ENCODE results near the gene SLCO3A1. TPM values are rescaled to one million over a fixed set of nuclear protein-coding genes. Genes with fewer than 3 reads are reported as not detected.

SLCO3A1 gene
- total and polyA plus RNA-seq, 12 donors, result 33.9 to 57.2 (median 46.4) TPM

DNA sequence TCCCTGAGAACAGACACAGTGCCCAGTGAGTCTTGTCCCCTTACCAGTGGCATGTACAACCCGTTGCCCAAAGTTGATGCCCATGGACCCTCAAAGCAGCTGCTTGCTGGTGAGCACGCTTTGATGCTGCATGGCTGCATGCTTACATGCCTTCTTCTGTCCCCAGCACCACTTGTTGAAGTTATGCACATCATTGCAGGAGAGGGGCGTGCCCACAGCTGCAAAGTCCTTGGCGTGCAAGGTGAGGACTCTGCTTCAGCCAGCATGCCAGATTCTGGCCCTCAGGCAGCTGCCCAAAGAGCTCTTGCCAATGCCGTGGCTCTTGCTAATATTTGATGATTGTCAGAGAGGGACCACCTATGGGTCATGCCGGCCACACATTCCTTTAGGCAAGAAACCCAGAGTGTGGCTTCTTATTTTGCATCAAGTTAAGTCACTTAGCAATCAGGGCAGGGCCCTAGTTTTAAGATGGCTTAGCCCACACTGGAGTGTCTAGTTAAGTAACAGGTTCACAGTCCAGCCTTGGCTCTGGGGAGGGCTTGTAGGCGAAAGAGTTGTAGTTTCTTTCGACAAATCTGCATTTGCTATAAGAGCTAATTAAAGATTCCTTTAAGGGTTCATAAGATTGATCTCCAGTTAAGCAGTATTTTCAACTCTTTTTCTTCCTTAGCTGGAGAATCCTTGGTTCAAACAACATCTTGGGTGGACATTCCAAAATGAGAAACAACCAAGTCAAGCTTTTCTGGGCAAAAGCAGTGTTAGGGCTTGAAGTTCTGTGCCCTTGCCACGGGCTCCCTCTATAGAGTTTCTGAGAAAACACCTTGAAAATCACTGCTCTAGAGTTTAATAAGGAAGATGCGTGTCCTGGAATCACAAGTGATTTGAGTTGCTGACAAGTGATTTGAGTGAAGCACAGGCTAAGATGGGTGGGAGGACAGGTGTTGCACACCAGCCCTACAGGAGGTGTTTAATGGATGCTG is 128.6 kb downstream of the SLCO3A1 start:
- peak overlapping the region in 3 of 10 donors; percentile 64 to 86 (median 78) for H3K27ac ChIP-seq
- no peaks in the 10 kb centered on the region for H3K9me3 ChIP-seq
- intact Hi-C loops (cut with DNase I), result loop anchor here in 1 of 10 donors (10.0 kb wide), 1 partner anchor 63 kb away; no protein-coding TSS in a partner anchor
- WGBS, 2 donors, result 85 to 87% methylated on average over 10 of the region's 10 CpGs
- peak in 1 of 8 donors; percentile 35 for ATAC-seq
- H3K4me1 ChIP-seq, result peaks cover 14 to 78% (median 55%) of the 10 kb centered on the region in 9 donors
- H3K27me3 ChIP-seq, result no peaks in the 10 kb centered on the region
- no peak overlapping the region for H3K4me3 ChIP-seq
- DNase-seq, result no peak
- no peaks in the 10 kb centered on the region for H3K36me3 ChIP-seq
- TF ChIP-seq, protein P1, sequence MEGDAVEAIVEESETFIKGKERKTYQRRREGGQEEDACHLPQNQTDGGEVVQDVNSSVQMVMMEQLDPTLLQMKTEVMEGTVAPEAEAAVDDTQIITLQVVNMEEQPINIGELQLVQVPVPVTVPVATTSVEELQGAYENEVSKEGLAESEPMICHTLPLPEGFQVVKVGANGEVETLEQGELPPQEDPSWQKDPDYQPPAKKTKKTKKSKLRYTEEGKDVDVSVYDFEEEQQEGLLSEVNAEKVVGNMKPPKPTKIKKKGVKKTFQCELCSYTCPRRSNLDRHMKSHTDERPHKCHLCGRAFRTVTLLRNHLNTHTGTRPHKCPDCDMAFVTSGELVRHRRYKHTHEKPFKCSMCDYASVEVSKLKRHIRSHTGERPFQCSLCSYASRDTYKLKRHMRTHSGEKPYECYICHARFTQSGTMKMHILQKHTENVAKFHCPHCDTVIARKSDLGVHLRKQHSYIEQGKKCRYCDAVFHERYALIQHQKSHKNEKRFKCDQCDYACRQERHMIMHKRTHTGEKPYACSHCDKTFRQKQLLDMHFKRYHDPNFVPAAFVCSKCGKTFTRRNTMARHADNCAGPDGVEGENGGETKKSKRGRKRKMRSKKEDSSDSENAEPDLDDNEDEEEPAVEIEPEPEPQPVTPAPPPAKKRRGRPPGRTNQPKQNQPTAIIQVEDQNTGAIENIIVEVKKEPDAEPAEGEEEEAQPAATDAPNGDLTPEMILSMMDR (IDR thresholded peaks at IDR 0.05), result no peak

DNA sequence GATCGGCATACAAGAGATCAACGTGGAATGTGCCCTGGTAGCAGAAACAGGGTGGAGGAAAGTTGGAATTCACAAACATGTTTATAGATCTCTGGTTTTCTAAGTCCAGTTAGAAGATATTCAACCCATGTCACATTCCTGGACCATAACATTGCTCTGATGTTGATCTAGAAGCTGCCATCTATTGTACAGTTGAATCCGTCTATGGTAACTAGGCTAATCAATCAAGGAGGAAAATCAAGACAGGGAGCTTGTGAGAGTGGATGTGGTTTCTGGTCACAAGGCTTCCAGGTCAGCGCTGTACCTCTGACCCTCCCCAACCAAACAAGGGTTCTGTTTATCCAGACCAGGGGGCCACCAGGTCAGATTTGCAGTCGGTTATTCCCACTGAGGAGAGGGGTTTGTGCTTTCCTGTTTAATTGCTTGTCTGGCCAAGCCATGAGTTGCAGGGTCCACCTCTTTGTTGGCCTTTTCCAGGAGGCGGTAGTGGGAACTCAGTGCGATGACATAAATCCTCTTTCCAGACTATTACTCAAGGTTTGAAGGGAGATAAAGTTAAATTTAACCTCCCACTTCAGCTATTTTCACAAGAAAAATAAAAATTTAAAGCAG is 130.3 kb downstream of the SLCO3A1 start:
- TF ChIP-seq, protein P1 (IDR thresholded peaks at IDR 0.05), result no peak
- H3K9me3 ChIP-seq, result no peaks in the 10 kb centered on the region
- peaks cover 14 to 69% (median 54%) of the 10 kb centered on the region in 9 donors for H3K4me1 ChIP-seq
- H3K27ac ChIP-seq, result peak overlapping the region in 7 of 10 donors; percentile 18 to 60 (median 36)
- ATAC-seq (peak in 6 of 8 donors; percentile 34 to 61 (median 46)), DNase-seq (no peak)
- no peaks in the 10 kb centered on the region for H3K27me3 ChIP-seq
- H3K4me3 ChIP-seq, result no peak overlapping the region
- 74 to 77% methylated on average over 7 of the region's 7 CpGs for WGBS, 2 donors
- no peaks in the 10 kb centered on the region for H3K36me3 ChIP-seq
- intact Hi-C loops (cut with DNase I), result loop anchor here in 1 of 10 donors (10.0 kb wide), 1 partner anchor 61 kb away; no protein-coding TSS in a partner anchor

DNA sequence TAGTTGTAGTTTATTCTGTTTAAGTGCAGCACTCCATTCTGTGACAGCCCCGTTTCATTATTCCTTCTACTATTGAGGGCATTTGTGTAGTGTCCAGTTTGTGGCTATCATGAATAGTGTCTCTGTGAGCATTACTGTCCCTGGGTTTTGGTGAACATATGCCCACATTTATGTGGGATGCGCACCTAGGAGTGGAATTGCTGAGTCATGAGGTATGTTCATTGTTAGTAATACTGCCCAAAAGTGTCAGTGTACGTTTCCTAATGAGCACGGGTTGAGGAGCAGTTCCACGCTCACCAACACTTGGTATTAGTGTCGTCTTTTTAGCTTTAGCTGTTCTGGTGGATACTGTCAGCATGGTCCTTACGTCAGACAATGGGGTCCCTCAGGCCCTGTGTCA is 131.8 kb downstream of the SLCO3A1 start:
- H3K27me3 ChIP-seq, result no peaks in the 10 kb centered on the region
- TF ChIP-seq, protein P1 (IDR thresholded peaks at IDR 0.05), result no peak
- no peaks in the 10 kb centered on the region for H3K36me3 ChIP-seq
- H3K9me3 ChIP-seq, result no peaks in the 10 kb centered on the region
- H3K27ac ChIP-seq, result no peak overlapping the region
- H3K4me3 ChIP-seq, result no peak overlapping the region
- DNase-seq (no peak), ATAC-seq (no peak)
- H3K4me1 ChIP-seq, result peaks cover 7 to 63% (median 43%) of the 10 kb centered on the region in 9 donors
- intact Hi-C loops (cut with DNase I), result loop anchor here in 1 of 10 donors (10.0 kb wide), 1 partner anchor 60 kb away; no protein-coding TSS in a partner anchor
- 91 to 93% methylated on average over 7 of the region's 7 CpGs for WGBS, 2 donors

DNA sequence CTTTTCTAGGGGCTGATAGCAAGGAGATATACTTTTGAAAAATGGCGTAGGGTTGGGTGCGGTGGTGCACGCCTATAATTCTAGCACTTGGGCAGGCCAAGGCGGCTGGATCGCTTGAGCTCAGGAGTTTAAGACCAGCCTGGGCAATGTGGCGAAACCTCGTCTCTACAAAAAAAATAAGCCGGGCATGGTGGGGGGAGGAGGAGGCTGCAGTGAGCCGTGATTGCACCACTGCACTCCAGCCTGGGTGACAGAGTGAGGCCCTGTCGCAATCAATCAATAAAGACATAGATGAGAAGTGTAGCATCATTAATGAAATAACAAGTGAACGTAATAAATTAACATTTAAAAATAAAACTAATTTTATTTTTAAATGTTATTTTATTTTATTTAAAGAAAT is 134.6 kb downstream of the SLCO3A1 start:
- no peaks in the 10 kb centered on the region for H3K9me3 ChIP-seq
- 93 to 98% methylated on average over 11 of the region's 11 CpGs for WGBS, 2 donors
- no peaks in the 10 kb centered on the region for H3K27me3 ChIP-seq
- peaks cover 0 to 62% (median 41%) of the 10 kb centered on the region in 9 donors for H3K4me1 ChIP-seq
- TF ChIP-seq, protein P1 (IDR thresholded peaks at IDR 0.05), result no peak
- H3K27ac ChIP-seq, result no peak overlapping the region
- DNase-seq (no peak), ATAC-seq (no peak)
- intact Hi-C loops (cut with DNase I), result loop anchor here in 1 of 10 donors (10.0 kb wide), 1 partner anchor 57 kb away; no protein-coding TSS in a partner anchor
- no peak overlapping the region for H3K4me3 ChIP-seq
- no peaks in the 10 kb centered on the region for H3K36me3 ChIP-seq

Measured in heart right ventricle (tissue), 16 donors.